Tibial nerve (tissue), 4 donors: ENCODE results near the gene CLCA2. TPM values are rescaled to one million over a fixed set of nuclear protein-coding genes. Genes with fewer than 3 reads are reported as not detected.

ENCODE experiments used
- DNase-seq, 2 donors: peaks; one replicate each; pipeline ENCODE4 v3.0.0-alpha.2; 2019; ENCODE audit warnings: low spot score in 2 of 2
- H3K27ac ChIP-seq, 4 donors: fragments of 200-600 bp; sonication (generic) in 3 of 4; one replicate each; pipeline ENCODE4 v1.5.1; 2017 to 2019; ENCODE audit warnings: mild to moderate bottlenecking in 1 of 4
- H3K27me3 ChIP-seq, 2 donors: fragments of 200-600 bp; sonication (generic) in 1 of 2; one replicate each; pipeline versions ENCODE4 v1.5.1 to v1.6.0; 2017 to 2019
- H3K36me3 ChIP-seq, 3 donors: fragments of 200-600 bp; sonication (generic); one replicate each; pipeline ENCODE4 v1.5.1; 2018 to 2019
- H3K4me1 ChIP-seq, 4 donors: fragments of 200-600 bp; sonication (generic) in 3 of 4; one replicate each; pipeline ENCODE4 v1.5.1; 2017 to 2019
- H3K4me3 ChIP-seq, 4 donors: fragments of 200-600 bp; sonication (generic) in 3 of 4; one replicate each; pipeline ENCODE4 v1.5.1; 2017 to 2019; ENCODE audit warnings: mild to moderate bottlenecking in 1 of 4, moderate library complexity in 1 of 4
- H3K9me3 ChIP-seq, 4 donors: fragments of 200-600 bp; sonication (generic) in 3 of 4; one replicate each; pipeline ENCODE4 v1.5.1; 2017 to 2019
- EP300 ChIP-seq, 2 donors: sonication (generic); formaldehyde crosslinking; IDR thresholded peaks; one replicate each; pipeline ENCODE4 v1.6.1; 2017; ENCODE audit warnings: antibody characterized with exemption in 2 of 2, mild to moderate bottlenecking in 1 of 2
- POLR2A ChIP-seq, 2 donors: fragments of 450-650 bp; IDR thresholded peaks; one replicate each; pipeline ENCODE4 v1.6.1; 2017; ENCODE audit warnings: antibody characterized with exemption in 2 of 2, mild to moderate bottlenecking in 2 of 2, moderate library complexity in 2 of 2
- WGBS, 2 donors: methylation state at CpG; one replicate each; pipeline ENCODE4 v1.1.5; 2018; 5-methylcytosine and 5-hydroxymethylcytosine counted together
- total RNA-seq, 4 donors: library from RNA; depleted of rRNA; stranded (reverse); fragments of >200 nt; gene quantifications; one replicate each; pipeline ENCODE4 v1.1.0, GENCODE V29; 2016
- TF ChIP-seq, protein P1 (sequence below), 5 experiments: fragments of 200-600 bp in 3 of 5; fragments of 450-650 bp in 2 of 5; sonication (generic) in 3 of 5; IDR thresholded peaks; one replicate each; pipeline ENCODE4 v1.5.1; 2016 to 2019; ENCODE audit warnings: antibody characterized with exemption in 5 of 5, mild to moderate bottlenecking in 3 of 5, moderate library complexity in 2 of 5

The CLCA2 gene
- total RNA-seq, 4 donors from 2014 or later = not detected

DNA sequence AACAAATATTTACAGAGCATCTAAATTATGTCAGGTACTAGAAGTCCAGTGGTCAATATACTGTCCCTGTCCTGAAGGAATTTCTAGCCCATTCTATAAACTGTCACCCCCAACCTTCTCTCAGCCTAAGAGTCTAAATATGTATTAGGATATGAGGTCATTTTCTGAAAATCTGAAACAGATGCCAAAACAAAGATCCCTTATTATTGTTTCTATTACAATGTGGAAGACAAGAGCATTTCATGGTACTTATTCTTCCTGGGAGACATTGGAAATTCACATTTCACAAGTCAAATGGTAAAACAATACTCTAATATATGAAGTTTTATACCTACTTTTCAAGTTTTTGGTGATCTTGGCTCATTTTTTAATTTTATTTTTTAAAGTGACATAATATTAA lies 47.3 kb downstream of the CLCA2 start:
- no peaks in the 10 kb centered on the region for H3K9me3 ChIP-seq
- no peaks in the 10 kb centered on the region for H3K36me3 ChIP-seq
- H3K27ac ChIP-seq = no peak overlapping the region
- no peaks in the 10 kb centered on the region for H3K4me1 ChIP-seq
- TF ChIP-seq, protein P1, sequence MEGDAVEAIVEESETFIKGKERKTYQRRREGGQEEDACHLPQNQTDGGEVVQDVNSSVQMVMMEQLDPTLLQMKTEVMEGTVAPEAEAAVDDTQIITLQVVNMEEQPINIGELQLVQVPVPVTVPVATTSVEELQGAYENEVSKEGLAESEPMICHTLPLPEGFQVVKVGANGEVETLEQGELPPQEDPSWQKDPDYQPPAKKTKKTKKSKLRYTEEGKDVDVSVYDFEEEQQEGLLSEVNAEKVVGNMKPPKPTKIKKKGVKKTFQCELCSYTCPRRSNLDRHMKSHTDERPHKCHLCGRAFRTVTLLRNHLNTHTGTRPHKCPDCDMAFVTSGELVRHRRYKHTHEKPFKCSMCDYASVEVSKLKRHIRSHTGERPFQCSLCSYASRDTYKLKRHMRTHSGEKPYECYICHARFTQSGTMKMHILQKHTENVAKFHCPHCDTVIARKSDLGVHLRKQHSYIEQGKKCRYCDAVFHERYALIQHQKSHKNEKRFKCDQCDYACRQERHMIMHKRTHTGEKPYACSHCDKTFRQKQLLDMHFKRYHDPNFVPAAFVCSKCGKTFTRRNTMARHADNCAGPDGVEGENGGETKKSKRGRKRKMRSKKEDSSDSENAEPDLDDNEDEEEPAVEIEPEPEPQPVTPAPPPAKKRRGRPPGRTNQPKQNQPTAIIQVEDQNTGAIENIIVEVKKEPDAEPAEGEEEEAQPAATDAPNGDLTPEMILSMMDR (IDR thresholded peaks at IDR 0.05) = no peak
- TF ChIP-seq EP300 (IDR thresholded peaks at IDR 0.05) (no peak), POLR2A (IDR thresholded peaks at IDR 0.05) (no peak)
- no peaks in the 10 kb centered on the region for H3K27me3 ChIP-seq
- DNase-seq = no peak
- no peak overlapping the region for H3K4me3 ChIP-seq

DNA sequence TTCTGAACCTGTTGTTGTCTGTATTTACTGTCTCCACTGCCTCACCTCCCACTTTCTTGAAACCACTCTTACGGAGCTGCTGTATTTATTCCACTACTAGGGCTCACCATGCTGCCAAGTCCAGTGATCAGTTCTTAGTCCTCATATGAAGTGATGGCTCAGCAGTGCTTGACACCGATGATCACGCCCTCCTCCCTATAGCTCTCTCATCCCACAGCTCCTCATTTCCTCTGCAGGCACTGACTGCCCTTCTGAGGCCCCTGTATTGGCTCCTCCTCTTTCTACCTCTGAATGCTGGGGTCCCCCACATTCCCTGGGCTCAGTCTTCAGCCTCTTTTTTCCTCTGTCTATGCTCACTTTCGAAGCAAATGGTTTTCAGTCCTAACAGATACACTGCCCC lies 48.2 kb downstream of the CLCA2 start:
- 66 to 71% methylated on average over 4 of the region's 4 CpGs for WGBS, 2 donors
- TF ChIP-seq, protein P1 (IDR thresholded peaks at IDR 0.05) = no peak
- TF ChIP-seq EP300 (IDR thresholded peaks at IDR 0.05) (no peak), POLR2A (IDR thresholded peaks at IDR 0.05) (no peak)
- Histone ChIP-seq H3K27me3 (no peaks in the 10 kb centered on the region), H3K27ac (no peak overlapping the region), H3K9me3 (no peaks in the 10 kb centered on the region), H3K4me3 (no peak overlapping the region), H3K36me3 (no peaks in the 10 kb centered on the region), H3K4me1 (no peaks in the 10 kb centered on the region)
- DNase-seq = no peak

DNA sequence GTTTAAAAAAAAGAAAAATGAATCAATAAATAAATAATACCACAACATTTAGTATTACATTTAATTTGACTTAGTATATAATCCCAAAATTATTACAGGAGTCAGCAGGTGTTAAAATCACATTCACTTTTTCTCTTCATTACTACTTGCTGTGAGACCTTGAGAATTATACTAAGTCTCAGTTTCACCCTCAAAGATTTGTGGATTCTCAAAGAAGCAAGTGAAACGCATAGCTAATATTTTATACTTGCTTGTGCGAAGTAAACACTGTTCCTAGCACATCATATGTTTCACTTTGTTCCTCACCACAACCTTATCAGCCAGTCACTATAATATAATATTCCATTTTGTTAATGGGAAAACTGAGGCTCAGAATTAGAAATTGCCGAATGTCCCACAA lies 48.8 kb downstream of the CLCA2 start:
- Histone ChIP-seq H3K4me1 (no peaks in the 10 kb centered on the region), H3K27ac (no peak overlapping the region), H3K9me3 (no peaks in the 10 kb centered on the region), H3K36me3 (no peaks in the 10 kb centered on the region), H3K4me3 (no peak overlapping the region), H3K27me3 (no peaks in the 10 kb centered on the region)
- no peak for DNase-seq
- WGBS, 2 donors = 62% methylated on average over 3 of the region's 3 CpGs
- TF ChIP-seq, protein P1 (IDR thresholded peaks at IDR 0.05) = no peak
- TF ChIP-seq POLR2A (IDR thresholded peaks at IDR 0.05) (no peak), EP300 (IDR thresholded peaks at IDR 0.05) (no peak)

DNA sequence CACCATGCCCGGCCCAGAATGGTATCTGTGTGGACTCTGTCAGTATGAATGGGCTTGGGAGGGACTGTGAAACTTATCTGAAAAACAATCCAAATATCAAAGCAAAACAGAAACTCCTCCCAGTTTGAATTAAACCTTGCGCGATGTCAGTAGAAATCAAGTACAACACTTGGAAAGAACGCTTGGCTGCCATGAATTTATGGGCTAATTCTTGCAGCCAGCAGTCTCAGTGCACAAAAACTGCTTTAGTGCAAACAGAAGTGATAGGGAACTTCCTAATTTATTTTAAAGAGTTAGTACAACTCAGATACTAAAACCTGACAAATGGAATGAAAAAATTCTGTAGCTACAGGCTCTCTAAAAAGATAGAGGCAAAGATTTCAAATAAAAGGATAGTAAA lies 53.3 kb downstream of the CLCA2 start:
- no peaks in the 10 kb centered on the region for H3K9me3 ChIP-seq
- no peak for DNase-seq
- H3K4me3 ChIP-seq = no peak overlapping the region
- no peaks in the 10 kb centered on the region for H3K27me3 ChIP-seq
- TF ChIP-seq, protein P1 (IDR thresholded peaks at IDR 0.05) = no peak
- no peak for TF ChIP-seq POLR2A (IDR thresholded peaks at IDR 0.05)
- no peak for TF ChIP-seq EP300 (IDR thresholded peaks at IDR 0.05)
- no peaks in the 10 kb centered on the region for H3K36me3 ChIP-seq
- no peaks in the 10 kb centered on the region for H3K4me1 ChIP-seq
- WGBS, 2 donors = 74 to 81% methylated on average over 4 of the region's 4 CpGs
- H3K27ac ChIP-seq = no peak overlapping the region

DNA sequence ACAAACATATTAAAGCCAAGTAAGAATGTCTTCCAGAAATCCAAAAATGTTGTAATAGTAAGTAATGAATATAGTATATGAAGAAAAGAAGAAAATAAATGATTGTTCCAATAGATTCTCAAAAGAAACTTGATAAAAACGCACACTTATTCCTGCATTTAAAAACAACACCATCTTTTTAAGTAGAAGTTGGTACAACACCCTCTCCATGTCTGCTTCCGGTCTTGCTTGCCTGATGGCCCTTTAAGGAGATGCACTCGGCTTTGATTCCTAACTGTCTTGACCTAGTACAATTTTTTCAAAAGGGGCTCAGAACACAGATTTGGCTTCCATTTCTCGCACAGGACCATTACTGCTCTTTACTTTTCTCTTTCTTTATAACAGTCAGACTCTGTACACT lies 53.7 kb downstream of the CLCA2 start:
- Histone ChIP-seq H3K27ac (peak overlapping the region in 2 of 4 donors; percentile 23 to 46), H3K4me1 (no peaks in the 10 kb centered on the region), H3K4me3 (no peak overlapping the region), H3K9me3 (no peaks in the 10 kb centered on the region), H3K36me3 (no peaks in the 10 kb centered on the region), H3K27me3 (no peaks in the 10 kb centered on the region)
- 67 to 73% methylated on average over 4 of the region's 4 CpGs for WGBS, 2 donors
- no peak for TF ChIP-seq EP300 (IDR thresholded peaks at IDR 0.05)
- DNase-seq = no peak
